Activated CD8-positive, alpha-beta memory T cell treated with anti-CD3 and anti-CD28 coated beads, Interleukin-2, amount 50 U/mL, for 24 hours (primary cell): ENCODE results near the gene GRIFIN.

Experiments
- DNase-seq: peaks from one replicate; pipeline ENCODE4 v3.0.0-alpha.2; 2020; ENCODE audit errors: extremely low read depth

GRIFIN gene

GRCh38 chr7:2476298-2476697 lies at the start of gene GRIFIN:
Gene GRIFIN (minus strand): TSS chr7:2476398. CDS start chr7:2476383, 15 bp downstream.
- DNase-seq: no peak

GRCh38 chr7:2524808-2525657 lies 48.8 kb upstream of the GRIFIN start:
- no peak for DNase-seq

- no peak for DNase-seq
Measured at GRCh38 chr7:2523941-2524807, 48.0 kb upstream of the GRIFIN start.

- DNase-seq: no peak
Measured at GRCh38 chr7:2523461-2523936, 47.3 kb upstream of the GRIFIN start.

GRCh38 chr7:2522780-2523433 lies 46.7 kb upstream of the GRIFIN start:
- DNase-seq: no peak

- DNase-seq: peak; percentile 55
Measured at GRCh38 chr7:2521952-2522591, 45.9 kb upstream of the GRIFIN start.

- no peak for DNase-seq
Measured at GRCh38 chr7:2521341-2521745, 45.1 kb upstream of the GRIFIN start.

- DNase-seq: no peak
Measured at GRCh38 chr7:2520761-2521290, 44.6 kb upstream of the GRIFIN start.

- no peak for DNase-seq
Measured at GRCh38 chr7:2520131-2520760, 44.0 kb upstream of the GRIFIN start.

GRCh38 chr7:2519119-2519930 lies 43.1 kb upstream of the GRIFIN start, which contains the start of gene LFNG:
Gene LFNG (plus strand): TSS chr7:2519774. CDS start chr7:2519862, 88 bp downstream.
- DNase-seq: no peak

GRCh38 chr7:2518737-2519118 lies 42.5 kb upstream of the GRIFIN start:
- DNase-seq: no peak

- no peak for DNase-seq
Measured at GRCh38 chr7:2517678-2518507, 41.7 kb upstream of the GRIFIN start.

- DNase-seq: no peak
Measured at GRCh38 chr7:2517026-2517425, 40.8 kb upstream of the GRIFIN start.

GRCh38 chr7:2516194-2516555 lies 40.0 kb upstream of the GRIFIN start:
- no peak for DNase-seq

GRCh38 chr7:2515424-2516193 lies 39.4 kb upstream of the GRIFIN start:
- no peak for DNase-seq

GRCh38 chr7:2514473-2515423 lies 38.5 kb upstream of the GRIFIN start:
- DNase-seq: no peak

- no peak for DNase-seq
Measured at GRCh38 chr7:2513702-2514101, 37.5 kb upstream of the GRIFIN start.
